ENCODE measurements around the gene ZDHHC18.

DNA sequence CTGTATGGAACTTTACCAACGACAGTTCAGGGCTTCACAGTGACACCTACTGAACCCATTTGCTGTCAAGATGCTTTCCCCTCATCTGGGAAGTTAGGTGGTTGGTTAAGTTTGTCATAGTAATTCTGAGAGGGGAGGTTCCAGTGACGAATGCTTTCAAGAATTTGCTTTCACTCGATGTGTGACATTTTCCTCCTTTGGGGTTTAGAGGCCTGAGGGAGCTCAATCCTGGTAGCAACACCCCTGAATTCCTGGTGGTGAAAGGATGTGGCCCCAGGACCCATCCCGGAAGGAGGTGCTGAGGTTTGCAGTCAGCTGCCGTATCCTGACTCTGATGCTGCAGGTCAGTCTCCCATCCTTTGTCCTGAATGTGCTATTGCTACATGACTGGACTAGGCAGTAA is 35.9 kb upstream of the ZDHHC18 start:
- TF ChIP-seq GATA3 (IDR thresholded peaks at IDR 0.05; ENCODE audit: low read depth, low read length) = no peak
- no peak for TF ChIP-seq GATA2 (IDR thresholded peaks at IDR 0.05; ENCODE audit: low read depth, low read length)
